ENCODE measurements around the gene PCYT2. TPM values are rescaled to one million over a fixed set of nuclear protein-coding genes. Genes with fewer than 3 reads are reported as not detected.

The PCYT2 gene
- total RNA-seq, 6 experiments from 2014 or later: 63.5 to 103 (median 89.3) TPM

DNA sequence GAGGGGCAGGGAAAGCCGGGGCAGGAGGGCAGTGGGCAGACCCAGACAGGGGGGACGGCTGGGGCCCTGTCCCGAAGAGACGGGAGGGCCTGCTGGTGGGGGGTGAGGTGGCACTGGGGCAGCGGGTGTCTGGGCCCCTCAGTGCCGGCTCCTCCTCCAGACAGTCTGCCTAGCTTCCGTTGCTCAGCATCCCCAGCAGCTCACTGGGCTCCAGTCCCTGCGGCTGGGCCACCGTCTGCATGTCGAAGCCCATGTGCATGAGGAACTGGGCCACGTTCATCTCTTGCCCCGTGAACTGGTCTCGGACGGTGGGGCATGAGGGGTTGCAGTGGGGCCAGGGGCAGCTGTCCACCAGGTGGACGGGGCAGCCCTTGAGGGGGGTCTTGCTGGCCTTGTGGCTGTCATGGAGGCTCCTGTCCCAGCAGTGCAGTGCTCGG, 41.6 kb upstream of the PCYT2 start:
- no peak for DNase-seq
- Histone ChIP-seq H3K27me3 (no peaks in the 10 kb centered on the region), H3K27ac (no peak overlapping the region), H3K36me3 (no peaks in the 10 kb centered on the region), H3K9me3 (no peaks in the 10 kb centered on the region), H3K4me3 (no peak overlapping the region), H3K4me1 (no peaks in the 10 kb centered on the region)
- intact Hi-C loops (cut with DNase I): no loop called here
- ATAC-seq: no peak
- TF ChIP-seq, protein P1, sequence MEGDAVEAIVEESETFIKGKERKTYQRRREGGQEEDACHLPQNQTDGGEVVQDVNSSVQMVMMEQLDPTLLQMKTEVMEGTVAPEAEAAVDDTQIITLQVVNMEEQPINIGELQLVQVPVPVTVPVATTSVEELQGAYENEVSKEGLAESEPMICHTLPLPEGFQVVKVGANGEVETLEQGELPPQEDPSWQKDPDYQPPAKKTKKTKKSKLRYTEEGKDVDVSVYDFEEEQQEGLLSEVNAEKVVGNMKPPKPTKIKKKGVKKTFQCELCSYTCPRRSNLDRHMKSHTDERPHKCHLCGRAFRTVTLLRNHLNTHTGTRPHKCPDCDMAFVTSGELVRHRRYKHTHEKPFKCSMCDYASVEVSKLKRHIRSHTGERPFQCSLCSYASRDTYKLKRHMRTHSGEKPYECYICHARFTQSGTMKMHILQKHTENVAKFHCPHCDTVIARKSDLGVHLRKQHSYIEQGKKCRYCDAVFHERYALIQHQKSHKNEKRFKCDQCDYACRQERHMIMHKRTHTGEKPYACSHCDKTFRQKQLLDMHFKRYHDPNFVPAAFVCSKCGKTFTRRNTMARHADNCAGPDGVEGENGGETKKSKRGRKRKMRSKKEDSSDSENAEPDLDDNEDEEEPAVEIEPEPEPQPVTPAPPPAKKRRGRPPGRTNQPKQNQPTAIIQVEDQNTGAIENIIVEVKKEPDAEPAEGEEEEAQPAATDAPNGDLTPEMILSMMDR (IDR thresholded peaks at IDR 0.05): no peak
- TF ChIP-seq POLR2A (IDR thresholded peaks at IDR 0.05): no peak
- WGBS (ENCODE audit: insufficient coverage, low coverage, low lambda C conversion rate, missing lambda C conversion rate): 81% methylated on average over 3 of the region's 16 CpGs

DNA sequence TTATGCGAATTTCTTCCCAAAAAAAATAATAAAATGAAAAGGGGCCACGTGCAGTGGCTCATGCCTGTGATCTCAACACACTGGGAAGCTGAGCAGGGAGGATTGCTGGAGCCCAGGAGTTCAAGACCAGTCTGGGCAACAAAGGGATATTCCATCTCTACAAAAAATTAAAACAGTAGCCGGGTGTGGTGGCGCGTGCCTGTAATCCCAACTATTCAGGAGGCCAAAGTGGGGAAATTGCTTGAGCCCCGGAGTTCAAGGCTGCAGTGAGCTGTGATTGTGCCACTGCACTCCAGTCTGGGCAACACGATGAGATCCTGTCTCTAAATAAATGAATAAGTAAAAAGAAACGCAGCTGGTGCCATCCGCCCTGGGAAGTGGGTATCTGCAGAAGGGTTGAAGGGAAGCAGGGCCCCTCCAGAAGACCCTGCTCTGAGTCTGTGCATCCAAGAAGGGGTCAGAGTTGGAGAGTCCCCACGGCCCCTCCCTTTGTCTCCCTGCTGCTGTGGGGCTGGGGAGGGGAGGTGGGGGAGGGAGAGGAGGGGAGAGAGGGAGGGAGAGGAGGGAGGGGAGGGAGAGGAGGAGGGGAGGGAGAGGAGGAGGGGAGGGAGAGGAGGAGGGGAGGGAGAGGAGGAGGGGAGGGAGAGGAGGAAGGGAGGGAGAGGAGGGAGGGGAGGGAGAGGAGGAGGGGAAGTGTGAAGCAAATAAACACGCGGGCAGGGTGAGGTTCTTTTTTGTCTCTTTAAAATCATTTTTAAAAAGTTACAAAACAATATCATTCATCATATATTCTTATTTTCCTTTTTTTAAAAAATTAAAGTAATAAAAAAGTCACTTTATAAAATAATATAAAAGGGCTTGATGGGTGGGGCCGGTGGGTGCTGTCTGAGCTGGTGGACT, 40.8 kb upstream of the PCYT2 start:
- no peak for TF ChIP-seq POLR2A (IDR thresholded peaks at IDR 0.05)
- 68% methylated on average over 13 of the region's 13 CpGs for WGBS (ENCODE audit: insufficient coverage, low coverage, low lambda C conversion rate, missing lambda C conversion rate)
- DNase-seq (no peak), ATAC-seq (no peak)
- Histone ChIP-seq H3K4me1 (no peaks in the 10 kb centered on the region), H3K36me3 (no peaks in the 10 kb centered on the region), H3K27me3 (no peaks in the 10 kb centered on the region), H3K9me3 (no peaks in the 10 kb centered on the region), H3K27ac (no peak overlapping the region), H3K4me3 (no peak overlapping the region)
- intact Hi-C loops (cut with DNase I): no loop called here

DNA sequence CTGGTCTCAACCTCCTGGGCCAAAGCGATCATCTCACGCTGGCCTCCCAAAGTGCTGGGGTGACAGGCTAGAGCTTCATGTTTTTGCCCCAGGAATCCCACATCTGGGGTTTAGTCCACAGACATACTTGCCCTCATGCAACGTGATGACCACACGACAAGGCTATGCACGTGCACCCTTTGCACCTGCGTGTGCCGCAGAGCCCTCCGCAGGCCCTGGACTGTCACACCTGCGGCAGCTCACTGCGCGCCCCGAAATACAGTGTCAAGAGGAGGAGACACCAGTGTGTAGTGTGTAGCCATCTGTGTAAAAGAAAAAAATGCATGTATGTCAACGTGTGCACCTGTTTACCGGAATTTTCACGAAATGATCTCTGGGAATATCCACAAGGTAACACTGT, 39.3 kb upstream of the PCYT2 start:
- DNase-seq: no peak
- no peaks in the 10 kb centered on the region for H3K36me3 ChIP-seq
- H3K27me3 ChIP-seq: no peaks in the 10 kb centered on the region
- no peak overlapping the region for H3K4me3 ChIP-seq
- no peak for ATAC-seq
- WGBS (ENCODE audit: insufficient coverage, low coverage, low lambda C conversion rate, missing lambda C conversion rate): 76% methylated on average over 7 of the region's 15 CpGs
- H3K9me3 ChIP-seq: no peaks in the 10 kb centered on the region
- intact Hi-C loops (cut with DNase I): no loop called here
- no peak overlapping the region for H3K27ac ChIP-seq
- no peak for TF ChIP-seq POLR2A (IDR thresholded peaks at IDR 0.05)
- TF ChIP-seq, protein P1 (IDR thresholded peaks at IDR 0.05): no peak
- H3K4me1 ChIP-seq: no peaks in the 10 kb centered on the region

DNA sequence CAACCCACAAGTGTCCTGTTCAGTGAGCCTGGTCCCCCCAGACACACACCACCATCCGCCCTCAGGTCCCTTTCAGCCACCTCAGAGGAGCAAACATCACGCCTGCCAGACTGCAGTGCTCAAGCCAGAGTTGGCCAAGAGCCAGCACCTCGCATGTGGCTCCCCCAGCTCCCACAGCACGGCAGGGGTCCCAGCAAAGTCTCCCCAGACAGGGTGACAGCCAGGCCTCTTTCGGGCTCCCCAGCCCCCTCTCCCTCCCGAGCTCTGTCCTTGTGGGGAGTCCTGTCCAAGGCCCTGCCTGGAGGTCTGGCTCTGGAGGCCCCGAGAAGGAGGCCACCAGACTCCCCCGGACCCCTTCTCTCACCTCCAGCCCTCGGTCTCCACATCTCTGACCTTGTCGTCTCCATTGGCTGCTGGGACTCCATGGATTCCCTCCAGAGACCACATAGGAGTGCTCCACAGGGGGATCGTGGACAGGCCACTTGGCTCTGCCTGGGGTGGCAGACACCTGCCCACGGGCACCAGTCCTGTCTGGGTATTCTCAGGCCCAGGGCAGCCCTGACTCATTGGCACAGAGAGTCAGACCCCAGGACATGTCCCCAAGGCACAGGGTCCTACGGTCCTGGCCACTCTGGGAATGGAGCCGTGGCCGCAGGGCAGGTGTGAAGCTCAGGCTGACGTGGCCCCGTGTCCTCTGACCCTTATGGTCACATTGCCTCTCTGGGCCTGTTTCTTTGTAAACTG, 37.6 kb upstream of the PCYT2 start:
- DNase-seq (peak in 1 of 3 donors; percentile 48), ATAC-seq (peak in 1 of 4 donors; percentile 23)
- 74% methylated on average over 8 of the region's 17 CpGs for WGBS (ENCODE audit: insufficient coverage, low coverage, low lambda C conversion rate, missing lambda C conversion rate)
- Histone ChIP-seq H3K27me3 (no peaks in the 10 kb centered on the region), H3K36me3 (no peaks in the 10 kb centered on the region), H3K9me3 (no peaks in the 10 kb centered on the region), H3K27ac (no peak overlapping the region), H3K4me1 (no peaks in the 10 kb centered on the region), H3K4me3 (no peak overlapping the region)
- intact Hi-C loops (cut with DNase I): loop anchor here in 1 of 2 donors (10.0 kb wide), 1 partner anchor 246 kb away; no protein-coding TSS in a partner anchor
- no peak for TF ChIP-seq POLR2A (IDR thresholded peaks at IDR 0.05)
- TF ChIP-seq, protein P1 (IDR thresholded peaks at IDR 0.05): no peak

DNA sequence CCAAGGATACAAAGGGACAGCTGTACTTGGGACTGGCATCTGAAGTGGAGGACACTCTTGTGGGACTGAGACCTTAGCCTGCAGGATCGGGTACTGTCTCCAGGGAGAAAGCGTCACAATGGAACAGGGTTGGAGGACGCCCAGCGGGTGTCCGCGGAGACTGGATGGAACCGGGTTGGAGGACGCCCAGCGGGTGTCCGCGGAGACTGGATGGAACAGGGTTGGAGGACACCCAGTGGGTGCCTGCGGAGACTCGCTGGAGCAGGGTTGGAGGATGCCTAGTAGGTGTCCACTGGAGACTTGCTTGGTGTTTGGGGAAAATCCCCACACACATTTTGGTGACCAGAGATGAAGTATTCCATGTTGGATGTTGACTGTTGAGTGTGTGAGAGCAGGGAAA, 36.0 kb upstream of the PCYT2 start, which contains the start of gene MYADML2:
TSS of gene MYADML2 (minus strand) at position 45 of the 400 bp plus-strand sequence. CDS start 5,492 bp downstream, outside the sequence.
- TF ChIP-seq, protein P1 (IDR thresholded peaks at IDR 0.05): no peak
- no peak for TF ChIP-seq POLR2A (IDR thresholded peaks at IDR 0.05)
- Histone ChIP-seq H3K4me3 (no peak within 1 kb of the TSS), H3K27me3 (no peaks in the 10 kb centered on the region), H3K9me3 (no peaks in the 10 kb centered on the region), H3K27ac (no peak within 1 kb of the TSS), H3K4me1 (no peaks in the 10 kb centered on the region), H3K36me3 (no peaks in the 10 kb centered on the region)
- intact Hi-C loops (cut with DNase I): loop anchor here in 1 of 2 donors (10.0 kb wide), 1 partner anchor 248 kb away; no protein-coding TSS in a partner anchor
- DNase-seq (no peak), ATAC-seq (no peak)
- no CpG with 5 or more reads among the region's 13 CpGs for WGBS (ENCODE audit: insufficient coverage, low coverage, low lambda C conversion rate, missing lambda C conversion rate)

All from right lobe of liver (tissue), 6 donors.